Lower leg skin (tissue), 3 donors: ENCODE measurements around the gene IL11RA.

Source experiments
- POLR2A ChIP-seq, 2 donors: fragments of 450-650 bp; IDR thresholded peaks; one replicate each; pipeline ENCODE4 v1.6.1; 2016 to 2017; ENCODE audit warnings: antibody characterized with exemption in 2 of 2, mild to moderate bottlenecking in 1 of 2, moderate library complexity in 1 of 2
- TF ChIP-seq, protein P1 (sequence below), 3 donors: fragments of 450-650 bp; IDR thresholded peaks; one replicate each; pipeline ENCODE4 v1.5.1; 2016; ENCODE audit warnings: antibody characterized with exemption in 3 of 3, mild to moderate bottlenecking in 3 of 3, moderate library complexity in 2 of 3

GRCh38 chr9:34686231-34686630 lies 34.2 kb downstream of the IL11RA start:
- TF ChIP-seq, protein P1, sequence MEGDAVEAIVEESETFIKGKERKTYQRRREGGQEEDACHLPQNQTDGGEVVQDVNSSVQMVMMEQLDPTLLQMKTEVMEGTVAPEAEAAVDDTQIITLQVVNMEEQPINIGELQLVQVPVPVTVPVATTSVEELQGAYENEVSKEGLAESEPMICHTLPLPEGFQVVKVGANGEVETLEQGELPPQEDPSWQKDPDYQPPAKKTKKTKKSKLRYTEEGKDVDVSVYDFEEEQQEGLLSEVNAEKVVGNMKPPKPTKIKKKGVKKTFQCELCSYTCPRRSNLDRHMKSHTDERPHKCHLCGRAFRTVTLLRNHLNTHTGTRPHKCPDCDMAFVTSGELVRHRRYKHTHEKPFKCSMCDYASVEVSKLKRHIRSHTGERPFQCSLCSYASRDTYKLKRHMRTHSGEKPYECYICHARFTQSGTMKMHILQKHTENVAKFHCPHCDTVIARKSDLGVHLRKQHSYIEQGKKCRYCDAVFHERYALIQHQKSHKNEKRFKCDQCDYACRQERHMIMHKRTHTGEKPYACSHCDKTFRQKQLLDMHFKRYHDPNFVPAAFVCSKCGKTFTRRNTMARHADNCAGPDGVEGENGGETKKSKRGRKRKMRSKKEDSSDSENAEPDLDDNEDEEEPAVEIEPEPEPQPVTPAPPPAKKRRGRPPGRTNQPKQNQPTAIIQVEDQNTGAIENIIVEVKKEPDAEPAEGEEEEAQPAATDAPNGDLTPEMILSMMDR (IDR thresholded peaks at IDR 0.05) = no peak
- no peak for TF ChIP-seq POLR2A (IDR thresholded peaks at IDR 0.05)
